ENCODE results near the gene CCDC167. TPM values are rescaled to one million over a fixed set of nuclear protein-coding genes. Genes with fewer than 3 reads are reported as not detected.

The CCDC167 gene
- total and polyA plus RNA-seq, 10 of the 15 experiments (the other 5 are each of a cell fraction or from before 2014, with no cell fraction given): 74.9 to 380 (median 137) TPM

DNA sequence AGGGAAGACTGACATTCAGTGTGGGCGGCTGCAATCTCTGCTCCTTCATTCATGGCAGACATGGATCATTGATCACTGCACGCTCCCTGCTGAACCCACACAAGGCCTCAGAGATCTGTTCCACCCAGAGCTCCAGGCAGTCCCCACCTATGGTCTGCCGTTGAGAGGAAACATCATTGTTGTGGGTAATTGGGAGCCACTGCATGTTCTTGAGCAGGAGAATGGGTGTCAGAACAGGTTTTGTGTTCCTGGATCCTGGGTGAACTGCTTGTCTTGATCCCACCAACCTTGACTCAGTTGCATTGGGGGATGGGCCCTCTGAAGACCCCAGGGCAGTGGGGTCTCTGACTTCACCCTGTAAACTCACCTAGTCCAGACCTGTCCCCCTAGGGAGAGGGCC is 23.1 kb upstream of the CCDC167 start:
- POLR2A ChIA-PET: interaction anchor here (0.7 kb wide), 1 partner anchor 12 kb away, joined by 5 read pairs; no protein-coding TSS in a partner anchor
- no peak for FAIRE-seq
- 65% methylated on average over 3 of the region's 3 CpGs for WGBS (ENCODE audit: insufficient coverage, insufficient replicate concordance, low lambda C conversion rate, missing lambda C conversion rate)
- TF ChIP-seq SMARCA5 (IDR thresholded peaks at IDR 0.05) (no peak), ZNF274 (IDR thresholded peaks at IDR 0.05; ENCODE audit: insufficient read depth, insufficient read length) (no peak), JUND (IDR thresholded peaks at IDR 0.05; ENCODE audit: low read depth, low read length) (no peak), HDGF (IDR thresholded peaks at IDR 0.05) (no peak), IKZF1 (conservative IDR thresholded peaks at IDR 0.05) (no peak), MYC (IDR thresholded peaks at IDR 0.05; ENCODE audit: insufficient read depth, insufficient read length, insufficient replicate concordance, low read length, severe bottlenecking) (no peak), TCF3 (IDR thresholded peaks at IDR 0.05; ENCODE audit: borderline replicate concordance, insufficient read depth, low read depth, low read length) (no peak), KLF5 (IDR thresholded peaks at IDR 0.05; ENCODE audit: partially characterized antibody) (no peak), CBX5 (IDR thresholded peaks at IDR 0.05; ENCODE audit: low read depth) (no peak)
- TF ChIP-seq, protein P1, sequence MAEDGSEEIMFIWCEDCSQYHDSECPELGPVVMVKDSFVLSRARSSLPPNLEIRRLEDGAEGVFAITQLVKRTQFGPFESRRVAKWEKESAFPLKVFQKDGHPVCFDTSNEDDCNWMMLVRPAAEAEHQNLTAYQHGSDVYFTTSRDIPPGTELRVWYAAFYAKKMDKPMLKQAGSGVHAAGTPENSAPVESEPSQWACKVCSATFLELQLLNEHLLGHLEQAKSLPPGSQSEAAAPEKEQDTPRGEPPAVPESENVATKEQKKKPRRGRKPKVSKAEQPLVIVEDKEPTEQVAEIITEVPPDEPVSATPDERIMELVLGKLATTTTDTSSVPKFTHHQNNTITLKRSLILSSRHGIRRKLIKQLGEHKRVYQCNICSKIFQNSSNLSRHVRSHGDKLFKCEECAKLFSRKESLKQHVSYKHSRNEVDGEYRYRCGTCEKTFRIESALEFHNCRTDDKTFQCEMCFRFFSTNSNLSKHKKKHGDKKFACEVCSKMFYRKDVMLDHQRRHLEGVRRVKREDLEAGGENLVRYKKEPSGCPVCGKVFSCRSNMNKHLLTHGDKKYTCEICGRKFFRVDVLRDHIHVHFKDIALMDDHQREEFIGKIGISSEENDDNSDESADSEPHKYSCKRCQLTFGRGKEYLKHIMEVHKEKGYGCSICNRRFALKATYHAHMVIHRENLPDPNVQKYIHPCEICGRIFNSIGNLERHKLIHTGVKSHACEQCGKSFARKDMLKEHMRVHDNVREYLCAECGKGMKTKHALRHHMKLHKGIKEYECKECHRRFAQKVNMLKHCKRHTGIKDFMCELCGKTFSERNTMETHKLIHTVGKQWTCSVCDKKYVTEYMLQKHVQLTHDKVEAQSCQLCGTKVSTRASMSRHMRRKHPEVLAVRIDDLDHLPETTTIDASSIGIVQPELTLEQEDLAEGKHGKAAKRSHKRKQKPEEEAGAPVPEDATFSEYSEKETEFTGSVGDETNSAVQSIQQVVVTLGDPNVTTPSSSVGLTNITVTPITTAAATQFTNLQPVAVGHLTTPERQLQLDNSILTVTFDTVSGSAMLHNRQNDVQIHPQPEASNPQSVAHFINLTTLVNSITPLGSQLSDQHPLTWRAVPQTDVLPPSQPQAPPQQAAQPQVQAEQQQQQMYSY (CRISPR knock-in tag; IDR thresholded peaks at IDR 0.05): no peak
- CTCF ChIA-PET: interaction anchor here (0.7 kb wide), 1 partner anchor 26 kb away, joined by 3 read pairs; no protein-coding TSS in a partner anchor
- SMC1A ChIA-PET (ENCODE audit: uncharacterized antibody, unreplicated experiment): interaction anchor here (1.0 kb wide), 1 partner anchor 31 kb away, joined by 4 read pairs; no protein-coding TSS in a partner anchor
- Histone ChIP-seq H3K27me3 (replicated peaks in 1 of 2; ENCODE audit: control insufficient read depth in 2 of 2, insufficient read depth in 2 of 2, low read length in 1 of 2) (no peaks in the 10 kb centered on the region), H3K36me3 (ENCODE audit: control insufficient read depth in 2 of 2, insufficient read depth in 2 of 2, low read length in 1 of 2) (no peaks in the 10 kb centered on the region), H3K4me2 (ENCODE audit: control insufficient read depth, insufficient read depth) (no peak overlapping the region), H3K79me2 (ENCODE audit: control insufficient read depth, insufficient read depth, low read length) (no peaks in the 10 kb centered on the region), H4K20me1 (ENCODE audit: control insufficient read depth, insufficient read depth) (no peaks in the 10 kb centered on the region), H3K9ac (ENCODE audit: control insufficient read depth, insufficient read depth, low read length) (no peak overlapping the region), H2AFZ (ENCODE audit: control insufficient read depth, low read depth, low read length) (no peak overlapping the region), H3K27ac (ENCODE audit: control insufficient read depth, insufficient read depth) (no peak overlapping the region), H3K4me1 (ENCODE audit: control insufficient read depth, insufficient read depth, low read length) (peaks cover 19% of the 10 kb centered on the region), H3K4me3 (no peak overlapping the region), H3K9me3 (replicated peaks; ENCODE audit: control insufficient read depth, insufficient read depth, low read length) (no peaks in the 10 kb centered on the region; the same call in 2 of the 3 replicates)
- no TSS peak for BruUV-seq (replicated peaks)
- no peak for DNase-seq (ENCODE audit: low read depth, low spot score)
- intact Hi-C loops (cut with micrococcal nuclease; ENCODE audit: unreplicated experiment): no loop called here
- RAD21 ChIA-PET (ENCODE audit: unreplicated experiment): interaction anchor here (1.0 to 1.5 kb wide), 2 partner anchors 16 to 32 kb away, joined by 3 to 5 read pairs; no protein-coding TSS in a partner anchor
- in situ Hi-C loops (cut with MboI): no loop called here
- ATAC-seq: no peak
